GM19023 (cell line): ENCODE measurements around the gene DOK3.
A peak's percentile ranks its signal among the peaks of the same experiment; 100 is the strongest.

Experiments used
- ATAC-seq: cut with Tn5 transposase; IDR thresholded peaks from one replicate; pipeline ENCODE4 v1.9.1; 2021; ENCODE audit warnings: mild to moderate bottlenecking, moderate library complexity; ENCODE audit not compliant: unreplicated experiment

Gene DOK3, protein sequence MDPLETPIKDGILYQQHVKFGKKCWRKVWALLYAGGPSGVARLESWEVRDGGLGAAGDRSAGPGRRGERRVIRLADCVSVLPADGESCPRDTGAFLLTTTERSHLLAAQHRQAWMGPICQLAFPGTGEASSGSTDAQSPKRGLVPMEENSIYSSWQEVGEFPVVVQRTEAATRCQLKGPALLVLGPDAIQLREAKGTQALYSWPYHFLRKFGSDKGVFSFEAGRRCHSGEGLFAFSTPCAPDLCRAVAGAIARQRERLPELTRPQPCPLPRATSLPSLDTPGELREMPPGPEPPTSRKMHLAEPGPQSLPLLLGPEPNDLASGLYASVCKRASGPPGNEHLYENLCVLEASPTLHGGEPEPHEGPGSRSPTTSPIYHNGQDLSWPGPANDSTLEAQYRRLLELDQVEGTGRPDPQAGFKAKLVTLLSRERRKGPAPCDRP

DNA sequence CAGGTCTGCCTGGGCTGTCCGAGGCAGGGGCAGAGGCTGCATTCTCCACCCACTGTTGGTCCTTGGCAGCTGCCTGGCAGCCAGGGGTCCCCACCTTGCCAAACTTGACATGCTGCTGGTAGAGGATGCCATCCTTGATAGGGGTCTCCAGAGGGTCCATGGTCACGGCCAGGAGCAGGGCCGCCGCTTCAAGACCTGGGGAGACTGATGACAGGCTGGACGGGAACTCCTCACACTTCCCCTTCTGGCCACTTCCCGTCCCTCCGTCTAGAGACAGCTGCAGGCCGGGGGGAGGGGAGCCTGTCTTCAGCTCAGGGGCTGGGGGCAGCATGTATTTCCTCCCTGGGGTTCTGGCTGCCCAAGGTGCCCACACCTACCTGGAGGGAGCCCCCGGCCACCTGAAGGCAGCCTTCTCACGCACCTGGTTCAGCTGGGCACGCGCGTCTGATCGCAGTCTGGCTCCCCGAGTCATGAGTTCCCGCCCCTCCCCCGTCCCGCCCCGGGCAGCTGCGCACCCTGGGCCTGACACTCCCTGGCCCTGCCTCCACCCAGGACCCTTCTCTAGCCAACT, at the start of gene DOK3:
Gene DOK3 (minus strand): TSS at position 446 of the 571 bp plus-strand sequence. CDS start 286 bp downstream, at position 160.
- peak; percentile 32 for ATAC-seq

DNA sequence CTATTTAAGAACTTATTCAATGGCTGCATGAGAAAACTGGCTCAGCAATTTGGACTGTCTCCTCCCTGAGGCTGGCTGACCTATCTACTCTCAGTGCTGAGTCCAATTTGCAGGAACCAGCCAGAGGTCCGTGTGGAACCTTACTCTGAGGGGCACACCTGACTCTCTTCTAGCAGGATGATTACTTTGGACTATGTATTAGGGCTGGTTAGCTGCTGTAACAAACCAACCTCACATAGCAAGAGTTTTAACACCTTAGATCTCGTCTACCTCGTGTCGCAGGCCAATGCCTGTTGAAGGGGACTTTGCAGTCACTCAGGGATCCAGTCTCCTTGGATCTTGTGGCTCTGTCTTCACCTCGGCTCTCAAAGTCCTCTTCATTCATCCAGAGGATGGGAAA, 48.2 kb upstream of the DOK3 start:
- no peak for ATAC-seq

DNA sequence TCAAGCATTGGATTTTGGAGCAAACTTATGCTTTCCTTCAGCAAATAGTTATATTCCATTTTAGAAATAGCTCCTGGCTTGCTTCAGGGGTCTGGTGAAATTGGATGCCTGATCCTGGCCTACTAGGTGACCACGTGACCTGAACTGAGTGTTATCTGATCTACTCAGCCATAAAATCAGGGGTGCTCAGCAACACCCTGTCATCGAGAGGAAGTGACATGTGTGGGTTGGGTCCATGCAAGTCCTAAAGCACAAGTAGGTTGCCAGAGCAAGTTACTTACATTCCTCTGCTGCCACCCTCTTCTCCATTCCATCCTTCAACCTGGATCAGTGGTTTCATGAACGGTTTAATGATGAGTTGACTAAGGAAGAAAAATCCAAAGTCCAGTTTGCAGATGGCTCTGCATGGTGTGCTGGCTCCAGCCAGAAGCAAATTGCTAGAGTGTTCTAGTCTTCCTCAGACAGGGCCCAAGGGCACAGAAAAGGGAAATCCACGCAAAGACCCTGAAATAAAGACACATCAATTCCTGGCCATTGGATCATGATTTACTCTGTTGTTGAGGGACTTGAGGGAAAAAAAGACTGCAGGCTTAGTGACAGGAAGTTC, 47.5 kb upstream of the DOK3 start:
- ATAC-seq, result no peak

DNA sequence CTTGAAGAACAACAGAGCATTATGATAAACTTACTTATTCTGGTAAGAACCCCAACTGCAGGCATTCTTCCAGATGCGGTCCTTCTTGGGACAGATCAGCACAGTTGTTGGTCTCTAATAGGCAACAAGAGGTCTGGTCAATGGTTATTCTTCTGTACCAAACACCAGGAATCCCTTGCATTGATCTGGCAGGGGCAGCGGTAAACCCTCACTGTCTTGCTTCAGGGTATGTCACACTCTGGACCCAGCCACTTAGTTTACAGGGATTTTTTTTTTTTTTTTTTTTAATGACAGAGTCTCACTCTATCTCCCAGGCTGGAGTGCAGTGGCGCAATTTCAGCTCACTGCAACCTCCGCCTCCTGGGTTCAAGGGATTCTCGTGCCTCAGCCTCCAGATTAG, 46.0 kb upstream of the DOK3 start:
- ATAC-seq, result no peak

DNA sequence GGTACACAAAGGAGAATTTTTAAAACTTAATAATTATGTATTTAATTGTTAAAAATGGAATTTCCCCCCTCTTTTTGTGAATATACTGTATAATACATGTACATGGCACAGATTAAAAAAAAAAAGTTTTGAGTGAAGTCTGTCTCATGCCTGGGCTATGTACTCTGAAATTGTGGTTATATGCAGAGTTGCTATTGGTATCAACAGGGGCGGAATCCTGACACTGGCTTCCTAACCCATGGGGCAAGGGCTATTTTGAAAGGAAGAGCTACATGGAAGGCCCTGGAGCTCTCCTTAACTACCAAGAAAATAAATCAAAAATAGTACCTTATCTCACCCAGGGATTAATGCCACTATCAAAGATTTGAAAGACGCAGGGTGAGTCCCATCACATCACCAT, 45.6 kb upstream of the DOK3 start:
- ATAC-seq, result no peak

DNA sequence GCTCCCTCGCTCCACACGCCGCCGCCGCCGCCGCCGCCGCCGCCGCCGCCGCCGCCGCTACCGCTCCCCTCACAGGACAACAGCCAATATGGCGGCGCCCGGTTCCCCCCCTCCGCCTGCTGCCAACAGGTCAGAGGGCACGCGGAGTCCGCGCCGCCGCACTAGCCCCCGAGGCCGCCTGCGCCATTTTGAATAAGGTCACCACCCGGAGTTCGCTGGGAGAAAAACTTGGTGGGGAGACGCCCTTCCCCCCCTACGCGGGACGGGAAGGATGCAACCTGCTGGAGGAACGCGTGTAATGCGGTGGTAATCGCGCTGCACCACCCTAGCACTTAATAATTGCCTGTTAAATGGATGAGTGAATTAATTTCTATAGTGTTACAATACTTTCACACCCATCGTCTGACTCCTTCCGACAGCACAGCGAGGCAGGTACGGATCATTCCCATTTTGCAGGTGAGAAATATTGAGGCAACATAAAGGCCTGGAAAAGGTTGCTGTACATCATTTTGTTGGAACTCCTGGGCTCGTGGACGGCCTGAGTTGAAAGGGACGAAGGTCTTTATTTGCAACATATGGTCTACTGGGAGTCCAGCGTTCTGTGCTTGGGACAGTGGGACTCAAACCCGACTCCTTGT, 45.0 kb upstream of the DOK3 start, which contains the start of gene FAM193B:
Gene FAM193B (minus strand): TSS at position 90 of the 638 bp plus-strand sequence. CDS start 105 bp downstream, outside the sequence.
- peak; percentile 89 for ATAC-seq

DNA sequence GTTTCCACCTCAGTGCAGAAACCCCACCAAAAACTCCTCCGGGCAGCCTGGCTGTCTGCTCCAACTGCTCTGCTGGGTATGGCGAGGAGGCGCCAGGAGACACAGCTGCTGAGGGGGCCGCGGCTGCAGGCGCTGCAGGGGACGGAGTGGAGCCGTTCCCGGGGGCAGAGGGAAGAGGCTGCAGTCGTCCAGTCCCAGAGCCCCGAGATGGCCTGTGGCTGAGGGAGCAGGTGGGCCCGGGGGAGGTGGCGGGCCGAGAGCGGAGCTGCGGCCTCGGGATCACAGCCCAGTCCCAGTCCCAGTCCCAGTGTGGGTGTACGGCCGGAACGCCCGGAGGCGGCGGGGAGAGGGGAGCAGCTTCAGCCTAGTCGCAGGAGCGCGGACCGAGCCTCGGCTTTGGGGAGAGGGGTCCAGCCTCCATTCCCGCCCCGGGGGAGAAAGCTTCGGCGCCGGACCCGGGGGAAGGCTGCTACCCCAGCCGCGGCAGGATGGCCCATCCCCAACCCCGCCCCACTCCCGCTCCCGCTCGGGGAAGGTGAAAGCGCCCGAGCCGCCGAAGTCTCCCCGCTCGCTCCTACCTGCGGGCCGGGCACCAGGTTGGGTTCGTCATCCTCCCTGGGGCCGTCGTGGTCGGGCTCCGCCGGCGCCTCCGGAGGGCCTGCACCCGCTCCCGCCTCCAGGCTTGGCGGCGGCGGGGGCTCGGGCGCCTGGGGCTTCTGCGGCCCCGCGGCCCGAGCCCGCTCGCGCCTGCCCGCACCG, 44.2 kb upstream of the DOK3 start:
- ATAC-seq, result peak; percentile 52

DNA sequence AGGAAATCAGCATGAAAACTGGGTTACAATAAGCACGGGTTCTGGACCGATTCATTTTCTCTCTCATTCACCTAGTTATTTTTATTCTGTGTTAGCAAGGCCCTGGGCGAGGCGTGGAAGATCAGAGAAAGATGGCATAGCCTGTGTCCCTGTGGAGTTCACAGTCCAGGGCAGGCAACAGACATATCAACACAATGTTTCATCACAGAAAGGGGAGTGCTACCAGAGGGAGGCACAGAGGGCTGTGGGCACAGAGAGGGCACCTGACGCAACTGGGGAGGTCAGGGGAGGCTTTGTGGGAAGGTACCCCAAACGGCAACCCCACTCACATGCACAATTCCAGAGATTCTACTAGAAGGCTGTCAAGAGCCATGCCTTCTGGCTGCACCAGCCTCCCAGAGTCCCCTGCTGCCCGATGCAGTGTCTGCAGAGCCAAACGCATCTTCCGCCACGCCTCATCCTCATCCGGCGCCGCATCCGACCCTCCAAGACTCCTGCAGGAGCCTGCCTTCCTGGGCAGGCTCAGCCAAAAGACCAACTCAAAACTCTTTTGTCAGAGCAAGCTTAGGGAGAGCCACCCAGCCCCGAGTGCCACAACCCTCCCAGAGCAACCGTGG, 43.3 kb upstream of the DOK3 start:
- ATAC-seq, result no peak

DNA sequence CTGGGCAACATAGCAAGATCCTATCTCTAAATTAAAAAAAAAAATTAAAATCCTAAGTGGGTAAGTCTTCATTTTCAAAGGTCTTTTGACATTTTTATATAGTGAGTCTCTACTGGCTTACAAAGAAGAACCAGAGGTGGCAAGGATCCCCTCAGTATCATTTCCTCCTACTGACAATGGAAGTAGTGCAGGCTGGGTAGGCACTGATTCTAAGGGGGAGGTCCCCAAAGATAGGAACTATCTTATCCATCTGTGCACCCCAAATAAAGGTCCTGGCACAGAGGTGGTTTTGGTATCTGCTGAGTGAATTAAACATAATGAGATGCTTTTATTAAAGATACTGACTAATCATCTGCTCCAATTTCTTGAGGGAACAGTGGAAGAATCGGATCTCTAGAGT, 40.5 kb upstream of the DOK3 start:
- no peak for ATAC-seq

DNA sequence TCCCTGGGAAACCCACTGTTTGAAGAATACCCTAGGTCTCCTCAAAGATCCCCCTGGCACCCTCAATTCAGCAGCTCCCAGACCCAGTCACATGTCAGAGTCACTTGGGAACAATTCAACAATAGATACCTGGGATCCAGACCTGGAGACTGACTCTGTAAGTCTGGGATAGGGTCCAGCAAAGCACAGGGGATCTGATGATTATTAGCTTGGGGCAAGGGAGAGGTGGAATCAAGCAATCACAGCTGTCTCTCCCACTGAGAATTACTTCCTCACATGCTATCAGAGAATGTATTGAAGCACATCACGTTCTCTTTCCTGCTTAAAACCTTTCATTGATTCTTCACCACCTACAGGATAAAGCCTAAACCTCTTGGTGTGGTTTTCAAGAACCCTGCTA, 38.9 kb upstream of the DOK3 start:
- no peak for ATAC-seq

DNA sequence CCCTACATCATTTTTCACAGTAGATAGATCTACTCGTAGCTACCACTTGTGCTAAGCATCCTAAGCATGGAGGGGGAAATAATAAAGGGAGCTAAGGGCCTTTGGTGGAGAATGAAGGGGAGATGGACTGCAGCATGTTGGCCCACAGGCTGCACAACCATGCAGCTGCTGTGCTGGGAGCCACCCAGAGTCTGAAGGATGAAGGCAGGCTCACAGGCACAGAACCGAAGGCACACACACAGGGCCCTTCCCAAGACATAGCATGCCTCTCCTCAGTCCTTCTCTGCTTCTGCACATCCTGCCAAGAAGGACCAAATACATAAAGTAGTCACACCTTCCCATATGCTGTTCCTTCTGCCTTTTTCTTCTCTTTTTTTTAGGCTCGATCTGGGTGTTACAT, 38.1 kb upstream of the DOK3 start:
- ATAC-seq, result no peak

DNA sequence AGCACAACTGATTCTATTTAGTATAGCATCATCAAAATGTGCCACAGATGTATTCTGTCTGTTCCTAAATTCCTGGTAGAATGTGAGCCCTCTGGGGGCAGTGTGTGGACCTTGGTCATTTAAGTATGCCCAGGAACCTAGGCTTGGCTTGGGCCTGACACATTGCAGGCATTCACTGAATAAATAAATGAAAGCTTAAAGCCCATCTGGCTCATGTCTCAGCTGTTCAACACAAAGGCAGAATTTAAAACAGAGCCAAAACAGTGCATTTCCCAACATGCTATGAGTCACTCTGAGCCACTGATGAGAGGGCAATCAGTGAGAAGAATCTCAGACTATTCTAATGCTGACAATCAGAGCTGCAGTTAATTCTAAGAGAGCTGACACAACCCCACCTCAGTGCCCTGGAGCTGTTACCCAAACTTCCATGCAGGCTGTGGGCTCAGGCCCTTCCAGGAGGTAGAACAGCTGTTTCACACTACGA, 36.7 kb upstream of the DOK3 start:
- no peak for ATAC-seq

DNA sequence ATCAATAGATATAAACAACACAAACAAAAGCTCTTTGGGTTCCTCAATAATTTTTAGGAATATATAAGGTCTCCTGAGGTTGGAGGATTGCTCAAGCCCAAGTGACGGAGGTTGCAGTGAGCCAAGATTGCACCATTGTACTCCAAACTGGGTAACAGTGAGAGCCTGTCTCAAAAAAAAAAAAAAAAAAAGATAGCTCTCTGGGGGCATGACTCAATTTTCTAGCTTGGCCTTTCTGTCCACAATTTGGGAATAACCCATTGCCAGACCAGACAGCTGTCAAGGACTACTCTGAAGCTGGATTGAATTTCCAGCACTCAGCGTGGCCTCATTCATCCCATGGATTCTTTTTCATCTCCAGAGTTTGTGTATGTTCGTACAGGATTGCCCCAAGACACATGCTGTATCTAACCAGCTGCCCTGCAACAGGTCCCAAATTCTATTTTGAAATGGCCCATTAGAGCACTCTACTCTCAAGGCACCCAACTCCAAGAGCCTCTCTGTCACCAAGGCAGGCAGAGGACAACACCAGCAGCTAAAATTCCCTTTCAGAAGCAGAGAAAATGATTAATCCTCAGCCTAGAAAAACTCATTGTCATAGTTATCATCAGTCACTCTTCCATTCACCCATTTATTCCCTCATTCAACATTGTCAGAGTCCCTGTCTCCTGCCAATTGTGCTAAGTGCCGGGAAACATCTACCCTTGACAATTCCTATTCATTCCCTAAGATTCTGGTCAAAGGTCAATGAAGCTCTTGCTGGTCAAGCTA, 36.0 kb upstream of the DOK3 start:
- ATAC-seq, result no peak

DNA sequence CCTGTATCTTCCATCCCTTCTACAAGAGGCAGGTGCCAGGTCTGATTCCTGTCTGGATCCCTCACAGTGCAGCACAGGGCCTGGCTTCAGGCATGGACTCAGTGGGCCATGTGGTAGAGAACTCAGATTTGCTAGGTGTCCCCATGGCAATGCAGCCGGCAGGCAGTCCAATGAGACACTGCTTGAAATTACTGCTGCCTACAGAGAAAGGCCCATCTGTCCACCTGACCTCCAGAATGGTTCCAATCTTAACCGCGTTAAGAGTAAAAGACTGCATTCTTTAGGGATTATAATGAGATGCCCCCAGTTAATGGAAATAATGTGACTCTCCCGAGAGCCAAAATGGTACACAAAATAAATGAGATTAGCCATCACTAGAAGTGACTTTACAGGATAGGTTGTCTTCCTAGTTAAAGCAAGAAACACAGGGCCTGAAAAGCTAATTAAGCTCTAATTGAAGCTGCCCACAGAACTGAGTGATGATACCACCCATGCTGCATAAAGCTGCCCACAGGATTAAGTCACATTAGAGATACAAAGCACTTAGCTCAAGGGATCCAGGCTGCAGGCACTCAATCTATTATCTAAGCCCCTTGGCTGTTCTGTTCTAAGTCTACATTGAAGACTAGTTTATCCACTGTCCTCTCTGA, 33.3 kb upstream of the DOK3 start:
- ATAC-seq, result no peak

DNA sequence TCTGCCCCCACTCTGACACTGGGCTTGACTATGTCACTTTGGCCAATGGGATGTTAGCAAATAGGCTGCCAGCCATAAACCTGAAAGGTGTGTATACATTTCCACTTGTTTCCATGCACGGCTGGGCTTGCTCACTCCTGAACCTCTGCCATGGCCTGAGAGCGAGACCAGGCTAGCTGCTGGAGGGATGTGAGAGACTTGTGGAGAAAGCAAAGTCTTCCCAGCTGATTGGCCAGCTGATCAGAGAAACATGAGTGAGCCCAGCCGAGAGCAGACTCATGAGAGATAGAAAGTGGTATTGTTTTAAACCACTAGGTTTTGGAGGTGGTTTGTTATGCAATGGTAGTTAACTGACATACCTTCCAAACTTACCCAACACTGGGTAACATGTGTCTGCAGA, 30.8 kb upstream of the DOK3 start:
- no peak for ATAC-seq

DNA sequence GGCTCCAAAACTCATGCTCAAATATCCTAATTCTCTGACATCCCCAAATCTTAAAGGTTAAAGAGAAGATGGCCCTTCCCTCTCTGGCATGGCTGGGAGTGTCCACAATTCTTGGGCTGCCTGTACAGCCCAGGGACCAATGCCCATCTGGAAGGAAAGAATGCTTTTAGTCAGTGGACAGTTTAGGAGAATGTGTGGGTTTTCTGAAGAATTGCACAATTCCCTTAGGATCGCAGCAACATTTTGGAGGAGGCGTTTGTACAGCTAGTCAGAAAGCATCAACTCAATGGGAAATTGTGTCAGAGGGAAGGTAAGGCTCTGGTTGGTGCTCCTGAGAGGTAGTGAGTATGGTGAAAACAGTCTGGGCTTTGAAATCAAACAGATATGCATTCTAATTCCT, 29.8 kb upstream of the DOK3 start:
- no peak for ATAC-seq

DNA sequence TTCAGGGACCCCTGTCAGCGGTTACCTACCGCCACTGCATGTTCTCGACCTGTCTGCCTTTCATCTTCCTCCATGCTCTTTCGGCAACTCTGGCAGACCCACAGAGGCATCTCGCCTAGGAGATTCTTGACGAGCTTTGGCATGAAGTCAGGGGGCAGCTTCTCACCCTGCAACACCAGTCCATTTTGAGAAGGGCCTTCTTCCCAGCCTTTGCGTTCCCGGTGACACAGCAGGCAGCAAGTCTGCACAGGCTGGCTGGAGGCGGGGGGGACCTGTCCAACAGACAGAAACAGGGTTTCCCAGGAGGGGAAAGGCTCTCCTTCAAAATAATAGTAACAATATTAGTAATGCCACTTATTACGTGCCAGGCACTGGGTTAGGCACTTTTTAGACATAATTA, 29.2 kb upstream of the DOK3 start:
- no peak for ATAC-seq

DNA sequence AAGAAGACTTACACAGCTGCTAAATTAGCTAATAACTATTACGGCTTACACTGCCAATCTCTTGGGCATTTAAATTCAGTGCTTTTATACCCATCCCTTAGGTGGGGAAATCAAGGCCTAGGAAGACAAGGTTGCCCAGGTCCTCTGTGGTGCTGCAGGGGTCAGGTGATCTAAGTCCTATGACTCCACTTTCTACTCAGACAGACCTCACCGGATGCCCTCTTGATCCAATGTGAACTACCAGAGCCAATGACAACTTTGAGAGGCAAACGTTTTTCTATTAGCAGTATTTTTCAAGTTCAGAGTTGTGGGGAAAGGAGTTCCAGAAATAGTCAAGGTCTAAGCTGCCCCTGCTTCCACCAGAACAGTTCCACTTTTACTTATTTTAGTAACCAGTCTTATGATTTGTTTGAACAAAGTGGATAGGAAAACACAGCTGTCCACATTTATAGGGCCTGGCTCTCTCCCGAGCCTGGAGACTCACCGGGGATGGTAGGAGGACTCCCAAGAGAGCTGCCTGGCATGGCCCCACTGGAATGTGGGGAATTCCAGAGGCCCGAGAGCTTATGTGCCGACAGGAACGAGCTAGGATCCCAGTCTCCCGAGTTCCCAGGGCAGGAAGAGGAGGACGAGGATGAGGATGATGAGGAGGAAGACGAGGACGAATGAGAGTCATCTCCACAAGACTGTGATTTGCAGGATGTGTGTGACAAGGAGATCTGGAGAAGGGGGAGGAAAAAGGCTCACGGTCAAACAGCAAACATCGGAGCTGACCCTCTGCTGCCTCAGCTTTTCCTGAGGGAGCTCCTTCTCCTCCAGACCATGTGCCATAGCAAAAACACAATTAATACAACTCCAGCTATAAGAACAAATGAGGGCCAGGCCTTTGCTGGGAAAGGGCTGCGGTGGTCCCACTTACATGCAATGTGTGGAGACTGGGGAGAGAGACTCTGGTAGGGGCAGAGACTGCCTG, 28.0 kb upstream of the DOK3 start:
- no peak for ATAC-seq
